ENCODE measurements around the gene MAD1L1.

GRCh38 chr7:1941464-1942242 lies 291.1 kb downstream of the MAD1L1 start:
- TF ChIP-seq ZNF18 (tag by site-specific recombination; IDR thresholded peaks at IDR 0.05) = no peak
- TF ChIP-seq ZBTB21 (tag by site-specific recombination; IDR thresholded peaks at IDR 0.05) = no peak
- TF ChIP-seq, protein P1, sequence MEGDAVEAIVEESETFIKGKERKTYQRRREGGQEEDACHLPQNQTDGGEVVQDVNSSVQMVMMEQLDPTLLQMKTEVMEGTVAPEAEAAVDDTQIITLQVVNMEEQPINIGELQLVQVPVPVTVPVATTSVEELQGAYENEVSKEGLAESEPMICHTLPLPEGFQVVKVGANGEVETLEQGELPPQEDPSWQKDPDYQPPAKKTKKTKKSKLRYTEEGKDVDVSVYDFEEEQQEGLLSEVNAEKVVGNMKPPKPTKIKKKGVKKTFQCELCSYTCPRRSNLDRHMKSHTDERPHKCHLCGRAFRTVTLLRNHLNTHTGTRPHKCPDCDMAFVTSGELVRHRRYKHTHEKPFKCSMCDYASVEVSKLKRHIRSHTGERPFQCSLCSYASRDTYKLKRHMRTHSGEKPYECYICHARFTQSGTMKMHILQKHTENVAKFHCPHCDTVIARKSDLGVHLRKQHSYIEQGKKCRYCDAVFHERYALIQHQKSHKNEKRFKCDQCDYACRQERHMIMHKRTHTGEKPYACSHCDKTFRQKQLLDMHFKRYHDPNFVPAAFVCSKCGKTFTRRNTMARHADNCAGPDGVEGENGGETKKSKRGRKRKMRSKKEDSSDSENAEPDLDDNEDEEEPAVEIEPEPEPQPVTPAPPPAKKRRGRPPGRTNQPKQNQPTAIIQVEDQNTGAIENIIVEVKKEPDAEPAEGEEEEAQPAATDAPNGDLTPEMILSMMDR (tag by site-specific recombination; IDR thresholded peaks at IDR 0.05) = no peak

All from HEK293 (cell line).